HepG2 (cell line): ENCODE data around the gene LCLAT1. TPM values are rescaled to one million over a fixed set of nuclear protein-coding genes. Genes with fewer than 3 reads are reported as not detected.

Experiments
- ATAC-seq: fragments of 200-7000 bp; cut with Tn5 transposase; 3 replicates; pipeline ENCODE4 v1.9.1; 2020; ENCODE audit warnings: mild to moderate bottlenecking, moderate library complexity
- BruUV-seq: library from RNA; stranded (reverse); fragments of 400-500 nt; replicated peaks from 2 replicates; lab custom pipeline; 2021; lab: Mats Ljungman, UMichigan
- CTCF ChIA-PET: fragments of 300-600 bp; formaldehyde crosslinking; extraction: SDS; loops from one replicate; lab custom pipeline; 2021; ENCODE audit warnings: low total read pairs, inconsistent platforms, low intra/inter-chr PET ratio; lab: Yijun Ruan, JAX
- POLR2A ChIA-PET: fragments of 350-600 bp; sonication (Branson Sonifier 250); formaldehyde crosslinking; loops from one replicate; lab custom pipeline; 2020; ENCODE audit warnings: antibody characterized with exemption, inconsistent platforms; lab: Yijun Ruan, JAX
- DNase-seq: peaks from one replicate; pipeline ENCODE4 v3.0.0-alpha.2; 2015; ENCODE audit warnings: low spot score
- FAIRE-seq: peaks from 3 replicates; lab custom pipeline; 2011; peaks lifted over from hg19 to GRCh38; lab: Jason Lieb, UNC
- H2AFZ ChIP-seq: one replicate; pipeline ENCODE4 v1.6.1; 2011; ENCODE audit warnings: low read length, inconsistent platforms
- H3K27ac ChIP-seq: fragments of 300-600 bp; 3 replicates; pipeline ENCODE4 v1.8.0; 2011; ENCODE audit warnings: mixed run types, mild to moderate bottlenecking, mixed read lengths, low read length, inconsistent platforms; ENCODE audit not compliant: insufficient read depth; ENCODE audit errors: extremely low read length
- H3K27me3 ChIP-seq, 2 experiments: fragments of 200-600 bp in 1 of 2; 2 replicates in 1 of 2; 3 replicates in 1 of 2; pipeline versions ENCODE4 v1.6.0 to v1.8.0; 2011; ENCODE audit warnings: low read length in 2 of 2, mild to moderate bottlenecking in 2 of 2, moderate library complexity in 2 of 2, inconsistent platforms in 1 of 2; ENCODE audit not compliant: insufficient read depth in 2 of 2, control insufficient read depth in 1 of 2
- H3K36me3 ChIP-seq, 2 experiments: fragments of 200-600 bp in 1 of 2; replicated peaks in 1 of 2; 2 replicates in 1 of 2; 3 replicates in 1 of 2; pipeline versions ENCODE4 v1.5.1 to v1.8.0; 2011; ENCODE audit warnings: low read length in 2 of 2, inconsistent platforms in 1 of 2; ENCODE audit not compliant: insufficient read depth in 2 of 2, control insufficient read depth in 1 of 2
- H3K4me1 ChIP-seq: 2 replicates; pipeline ENCODE4 v1.5.1; 2012; ENCODE audit warnings: low read length, inconsistent platforms; ENCODE audit not compliant: insufficient read depth
- H3K4me2 ChIP-seq: 2 replicates; pipeline ENCODE4 v1.6.0; 2011; ENCODE audit warnings: low read depth, low read length, inconsistent platforms
- H3K4me3 ChIP-seq, 3 experiments: fragments of 200-600 bp in 1 of 3; sonication (generic), shearing (Covaris generic) in 1 of 3; replicated peaks in 1 of 3; 2 replicates each; pipeline ENCODE4 v1.5.1; 2011 to 2016; ENCODE audit warnings: low read length in 3 of 3, inconsistent platforms in 2 of 3, low read depth in 2 of 3, mild to moderate bottlenecking in 2 of 3, control low read depth in 1 of 3, mixed read lengths in 1 of 3; ENCODE audit not compliant: insufficient read depth in 1 of 3
- H3K79me2 ChIP-seq: one replicate; pipeline ENCODE4 v1.6.1; 2011; ENCODE audit warnings: low read length, inconsistent platforms; ENCODE audit not compliant: insufficient read depth
- H3K9ac ChIP-seq: 2 replicates; pipeline ENCODE4 v1.6.0; 2011; ENCODE audit warnings: mild to moderate bottlenecking, low read depth, low read length, inconsistent platforms; ENCODE audit not compliant: insufficient read depth
- H3K9me3 ChIP-seq: 2 replicates; pipeline ENCODE4 v1.5.1; 2012; ENCODE audit warnings: mild to moderate bottlenecking, low read length
- H4K20me1 ChIP-seq: 2 replicates; pipeline ENCODE4 v1.6.0; 2011; ENCODE audit warnings: inconsistent platforms, mild to moderate bottlenecking, low read length, moderate library complexity; ENCODE audit not compliant: insufficient read depth
- CREM ChIP-seq, 2 experiments: sonication (generic) in 1 of 2; formaldehyde crosslinking in 1 of 2; IDR thresholded peaks; 2 replicates each; pipeline versions ENCODE4 v1.4.0 to v1.6.1; 2016 to 2020; ENCODE audit warnings: antibody characterized with exemption in 1 of 2, mild to moderate bottlenecking in 1 of 2, missing genetic modification reagents in 1 of 2
- EP300 ChIP-seq, 3 experiments: sonication (generic) in 1 of 3; formaldehyde crosslinking in 1 of 3; IDR thresholded peaks; 2 replicates each; pipeline versions ENCODE4 v1.5.1 to v1.6.1; 2011 to 2020; ENCODE audit warnings: low read depth in 2 of 3, low read length in 2 of 3, borderline replicate concordance in 1 of 3, improper control_type of control experiment in 1 of 3, mild to moderate bottlenecking in 1 of 3, missing genetic modification reagents in 1 of 3, moderate library complexity in 1 of 3
- HDAC2 ChIP-seq: sonication (generic); formaldehyde crosslinking; IDR thresholded peaks from 2 replicates; pipeline ENCODE4 v1.4.0; 2020; ENCODE audit warnings: missing genetic modification reagents
- HOMEZ ChIP-seq: IDR thresholded peaks from 2 replicates; pipeline ENCODE4 v1.6.1; 2016; ENCODE audit warnings: low read depth
- HOXD1 ChIP-seq: sonication (generic); formaldehyde crosslinking; IDR thresholded peaks from 2 replicates; pipeline ENCODE4 v1.5.0; 2020; ENCODE audit warnings: missing genetic modification reagents
- KDM5B ChIP-seq: sonication (generic); formaldehyde crosslinking; IDR thresholded peaks from 2 replicates; pipeline ENCODE4 v1.4.0; 2020; ENCODE audit warnings: missing genetic modification reagents, mild to moderate bottlenecking, borderline replicate concordance
- PCBP2 ChIP-seq: fragments of 200-400 bp; formaldehyde crosslinking; optimal IDR thresholded peaks from 2 replicates; pipeline ENCODE3; 2018; ENCODE audit warnings: low read length, low read depth; ENCODE audit not compliant: poor library complexity, severe bottlenecking
- SMYD3 ChIP-seq: sonication (generic); formaldehyde crosslinking; IDR thresholded peaks from 2 replicates; pipeline ENCODE4 v1.8.1; 2023; ENCODE audit warnings: mild to moderate bottlenecking, missing genetic modification reagents
- TCF12 ChIP-seq, 2 experiments: fragments of 450-650 bp in 1 of 2; sonication (generic) in 1 of 2; formaldehyde crosslinking in 1 of 2; IDR thresholded peaks; 2 replicates each; pipeline versions ENCODE4 v1.6.1 to v1.8.0; 2017 to 2022; ENCODE audit warnings: antibody characterized with exemption in 1 of 2, mild to moderate bottlenecking in 1 of 2, missing genetic modification reagents in 1 of 2, moderate library complexity in 1 of 2
- ZBTB25 ChIP-seq: IDR thresholded peaks from 2 replicates; pipeline ENCODE4 v1.6.1; 2018; ENCODE audit warnings: missing genetic modification reagents
- ZNF24 ChIP-seq: fragments of 450-650 bp; IDR thresholded peaks from 2 replicates; pipeline ENCODE4 v1.6.1; 2017; ENCODE audit warnings: antibody characterized with exemption, mild to moderate bottlenecking
- ZNF260 ChIP-seq: sonication (generic); formaldehyde crosslinking; IDR thresholded peaks from 2 replicates; pipeline ENCODE4 v1.4.0; 2020; ENCODE audit warnings: missing genetic modification reagents, low read depth, mild to moderate bottlenecking, borderline replicate concordance
- ZNF263 ChIP-seq: sonication (generic); formaldehyde crosslinking; IDR thresholded peaks from 2 replicates; pipeline ENCODE4 v1.4.0; 2020; ENCODE audit warnings: missing genetic modification reagents
- ZNF672 ChIP-seq: sonication (generic); formaldehyde crosslinking; IDR thresholded peaks from 2 replicates; pipeline ENCODE4 v1.8.1; 2022; ENCODE audit warnings: missing genetic modification reagents
- ZNF747 ChIP-seq: sonication (generic); formaldehyde crosslinking; IDR thresholded peaks from 2 replicates; pipeline ENCODE4 v1.8.1; 2023; ENCODE audit warnings: missing genetic modification reagents, mild to moderate bottlenecking, borderline replicate concordance
- ZNF782 ChIP-seq: sonication (generic); formaldehyde crosslinking; IDR thresholded peaks from 2 replicates; pipeline ENCODE4 v1.4.0; 2020; ENCODE audit warnings: missing genetic modification reagents, mild to moderate bottlenecking, borderline replicate concordance
- ZNF839 ChIP-seq: sonication (generic); formaldehyde crosslinking; IDR thresholded peaks from 2 replicates; pipeline ENCODE4 v1.4.0; 2020; ENCODE audit warnings: missing genetic modification reagents, mild to moderate bottlenecking, borderline replicate concordance
- WGBS: methylation state at CpG from one replicate; pipeline ENCODE4 v1.1.6; 2017; ENCODE audit warnings: low lambda C conversion rate; 5-methylcytosine and 5-hydroxymethylcytosine counted together
- in situ Hi-C: cut with HindIII; loops from 2 replicates; pipeline ENCODE4 v1.10.0; 2017; ENCODE audit warnings: low pct_unique_long_range_greater_than_20kb; ENCODE audit not compliant: extremely low pct_ligation_motif_present
- intact Hi-C: fragments of 100-400 bp; cut with micrococcal nuclease; formaldehyde crosslinking; loops from one replicate; pipeline ENCODE4 v1.10.0; 2022; ENCODE audit not compliant: unreplicated experiment
- polyA plus RNA-seq, 8 experiments: library from polyadenylated mRNA; depleted of rRNA in 3 of 8; stranded (reverse) in 7 of 8; unstranded in 1 of 8; fragments of >200 nt; fragmentation: Illumina TruSeq in 4 of 8; extraction: Trizol in 4 of 8; gene quantifications; 2 replicates each; pipeline versions ENCODE4 v1.2.1 to v1.2.3, GENCODE V29; 2011 to 2016; ENCODE audit warnings: low read depth in 4 of 8, missing spikeins in 1 of 8, mixed read lengths in 1 of 8; ENCODE audit not compliant: insufficient read depth in 1 of 8
- total RNA-seq, 5 experiments: library from RNA; depleted of rRNA; stranded (reverse); fragments of >200 nt; fragmentation: Illumina TruSeq; extraction: Trizol; gene quantifications; 2 replicates each; pipeline ENCODE4 v1.2.3, GENCODE V29; 2016; ENCODE audit warnings: low read depth in 1 of 5
- TF ChIP-seq, protein P1 (sequence below): sonication (generic); formaldehyde crosslinking; IDR thresholded peaks from 2 replicates; pipeline ENCODE4 v1.9.0; 2021; ENCODE audit warnings: missing genetic modification reagents, borderline replicate concordance

Gene LCLAT1
- total and polyA plus RNA-seq, 2 of the 13 experiments (the other 11 are each of a cell fraction or from before 2014, with no cell fraction given): 18.0 to 28.0 TPM

DNA sequence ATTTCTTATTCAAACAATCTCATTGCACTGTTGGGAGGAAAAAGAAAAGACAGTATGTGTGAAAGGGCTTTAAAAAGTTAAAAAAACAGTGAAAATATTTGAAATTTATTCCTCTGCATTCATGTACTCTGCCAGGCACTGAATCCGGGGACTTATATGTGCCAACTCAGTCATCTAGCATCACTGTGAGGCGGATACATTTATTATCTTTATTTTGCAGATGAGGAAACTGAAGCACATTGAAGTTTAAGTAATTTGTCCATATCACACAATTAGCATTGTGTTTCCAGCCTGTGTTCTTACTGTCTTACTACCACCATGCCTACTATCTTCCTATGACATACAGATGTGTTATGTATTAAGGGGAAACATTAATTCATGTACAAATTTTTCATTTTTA lies 1.8 kb downstream of the LCLAT1 start (continued):
- TF ChIP-seq, protein P1, sequence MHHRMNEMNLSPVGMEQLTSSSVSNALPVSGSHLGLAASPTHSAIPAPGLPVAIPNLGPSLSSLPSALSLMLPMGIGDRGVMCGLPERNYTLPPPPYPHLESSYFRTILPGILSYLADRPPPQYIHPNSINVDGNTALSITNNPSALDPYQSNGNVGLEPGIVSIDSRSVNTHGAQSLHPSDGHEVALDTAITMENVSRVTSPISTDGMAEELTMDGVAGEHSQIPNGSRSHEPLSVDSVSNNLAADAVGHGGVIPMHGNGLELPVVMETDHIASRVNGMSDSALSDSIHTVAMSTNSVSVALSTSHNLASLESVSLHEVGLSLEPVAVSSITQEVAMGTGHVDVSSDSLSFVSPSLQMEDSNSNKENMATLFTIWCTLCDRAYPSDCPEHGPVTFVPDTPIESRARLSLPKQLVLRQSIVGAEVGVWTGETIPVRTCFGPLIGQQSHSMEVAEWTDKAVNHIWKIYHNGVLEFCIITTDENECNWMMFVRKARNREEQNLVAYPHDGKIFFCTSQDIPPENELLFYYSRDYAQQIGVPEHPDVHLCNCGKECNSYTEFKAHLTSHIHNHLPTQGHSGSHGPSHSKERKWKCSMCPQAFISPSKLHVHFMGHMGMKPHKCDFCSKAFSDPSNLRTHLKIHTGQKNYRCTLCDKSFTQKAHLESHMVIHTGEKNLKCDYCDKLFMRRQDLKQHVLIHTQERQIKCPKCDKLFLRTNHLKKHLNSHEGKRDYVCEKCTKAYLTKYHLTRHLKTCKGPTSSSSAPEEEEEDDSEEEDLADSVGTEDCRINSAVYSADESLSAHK (CRISPR knock-in tag): no peak
- TF ChIP-seq HDAC2 (CRISPR knock-in tag): no peak
- TF ChIP-seq ZNF263 (CRISPR knock-in tag): no peak
- no peak for TF ChIP-seq ZBTB25 (CRISPR knock-in tag)
- no peak for TF ChIP-seq PCBP2
- TF ChIP-seq EP300 (IDR thresholded peaks at IDR 0.05; ENCODE audit: low read depth in 2 of 2, low read length in 2 of 2): no peak
- TF ChIP-seq EP300 (CRISPR knock-in tag; IDR thresholded peaks at IDR 0.05; ENCODE audit: borderline replicate concordance): no peak

DNA sequence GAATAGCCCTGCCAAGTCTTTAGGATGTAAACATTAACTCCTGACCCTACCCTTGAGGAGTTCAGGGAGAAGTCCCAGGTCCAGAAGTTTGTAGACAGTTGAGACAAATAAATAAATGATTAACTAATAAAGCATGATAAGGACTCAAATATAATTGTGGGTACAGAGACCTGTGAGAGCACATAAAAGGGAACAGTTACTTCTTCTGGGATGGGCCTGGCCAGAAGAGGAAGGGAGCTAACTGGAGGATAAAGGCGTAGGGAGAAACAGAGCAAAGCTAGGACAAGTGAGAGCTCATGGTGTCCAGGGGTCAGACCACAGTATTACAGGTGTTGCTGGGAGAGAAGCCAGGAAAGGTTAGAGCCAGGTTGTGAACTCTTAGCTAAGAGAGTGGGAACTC lies 3.0 kb downstream of the LCLAT1 start:
- CTCF ChIA-PET: no interaction called here
- BruUV-seq: no TSS peak
- DNase-seq (no peak), ATAC-seq (no peak), FAIRE-seq (no peak)
- no peaks in the 10 kb centered on the region for H3K9me3 ChIP-seq
- H3K4me3 ChIP-seq: no peak overlapping the region
- intact Hi-C loops (no loop called here), in situ Hi-C loops (no loop called here)
- no peaks in the 10 kb centered on the region; a peak in 1 of 5 replicates for H3K27me3 ChIP-seq
- H4K20me1 ChIP-seq: 0 out of 2 replicates have a peak, but pooled peaks cover 4% of the 10 kb centered on the region
- POLR2A ChIA-PET: no interaction called here
- no peak overlapping the region for H3K4me2 ChIP-seq
- peaks cover 76% of the 10 kb centered on the region for H3K4me1 ChIP-seq
- H3K9ac ChIP-seq: no peak overlapping the region
- 47% methylated on average over 1 of the region's 1 CpG for WGBS
- H3K27ac ChIP-seq: no peak overlapping the region
- H2AFZ ChIP-seq: no peak overlapping the region
- H3K79me2 ChIP-seq: peaks cover 71% of the 10 kb centered on the region
- no peaks in the 10 kb centered on the region; a peak in 2 of 5 replicates for H3K36me3 ChIP-seq
- TF ChIP-seq ZNF782 (CRISPR knock-in tag): no peak
- no peak for TF ChIP-seq ZNF747 (CRISPR knock-in tag)
- TF ChIP-seq SMYD3 (CRISPR knock-in tag): no peak
- no peak for TF ChIP-seq TCF12 (IDR thresholded peaks at IDR 0.05)
- no peak for TF ChIP-seq TCF12 (CRISPR knock-in tag; IDR thresholded peaks at IDR 0.05)
- TF ChIP-seq CREM (IDR thresholded peaks at IDR 0.05): no peak
- TF ChIP-seq CREM (CRISPR knock-in tag; IDR thresholded peaks at IDR 0.05): no peak
- no peak for TF ChIP-seq KDM5B (CRISPR knock-in tag)
- no peak for TF ChIP-seq ZNF260 (CRISPR knock-in tag)
- no peak for TF ChIP-seq ZNF672 (CRISPR knock-in tag)
- no peak for TF ChIP-seq HOXD1 (CRISPR knock-in tag)
- no peak for TF ChIP-seq ZNF839 (CRISPR knock-in tag)
- TF ChIP-seq HOMEZ (CRISPR knock-in tag): no peak
- no peak for TF ChIP-seq ZNF24
